Myometrial cell (primary cell): Measurements from ENCODE around the gene NUDT15. TPM values are rescaled to one million over a fixed set of nuclear protein-coding genes. Genes with fewer than 3 reads are reported as not detected.

Experiments used
- total RNA-seq: library from RNA; depleted of rRNA; stranded (reverse); fragments of >200 nt; gene quantifications from 2 replicates; pipeline ENCODE4 v1.2.3, GENCODE V29; 2015

NUDT15 gene
- 30.5 and 34.0 TPM in 2 replicates for total RNA-seq

GRCh38 chr13:48037346-48038173 is at the start of gene NUDT15:
Gene NUDT15 (plus strand): TSS chr13:48037726. CDS start chr13:48037747, 21 bp downstream.

GRCh38 chr13:48001114-48001881 is 36.2 kb upstream of the NUDT15 start, which contains the start of gene SUCLA2:
Gene SUCLA2 (minus strand): TSS chr13:48001273. CDS start chr13:48001269, 4 bp downstream.

GRCh38 chr13:48094781-48095502 is 57.4 kb downstream of the NUDT15 start, which contains the start of gene MED4:
Gene MED4 (minus strand): TSS chr13:48095104. CDS start chr13:48095078, 26 bp downstream.

Other genes starting within 250 kb of the NUDT15 start
- gene SUCLA2, start 36.5 kb upstream of the NUDT15 start, total RNA-seq: 39.2 and 43.0 TPM in 2 replicates
- gene MED4, start 57.4 kb downstream of the NUDT15 start, total RNA-seq: 26.2 and 31.9 TPM in 2 replicates
- 127 and 187 TPM in 2 replicates for gene ITM2B, start 195.5 kb downstream of the NUDT15 start, total RNA-seq